GM21447 (cell line): ENCODE measurements around the gene THEM4.

Experiments used
- ATAC-seq: cut with Tn5 transposase; IDR thresholded peaks from one replicate; pipeline ENCODE4 v1.9.1; 2021; ENCODE audit not compliant: unreplicated experiment

THEM4 gene

GRCh38 chr1:151839082-151839412 lies 70.3 kb downstream of the THEM4 start:
- no peak for ATAC-seq

- no peak for ATAC-seq
These were observed 70.9 kb downstream of the THEM4 start for GRCh38 chr1:151838222-151839081.

- ATAC-seq, result no peak
These were observed 71.5 kb downstream of the THEM4 start for GRCh38 chr1:151837884-151838221.

- no peak for ATAC-seq
These were observed 72.1 kb downstream of the THEM4 start for GRCh38 chr1:151837197-151837596.

- no peak for ATAC-seq
These were observed 73.7 kb downstream of the THEM4 start for GRCh38 chr1:151835596-151835995.

GRCh38 chr1:151834239-151834638 lies 75.1 kb downstream of the THEM4 start:
- ATAC-seq, result no peak

- no peak for ATAC-seq
These were observed 76.0 kb downstream of the THEM4 start for GRCh38 chr1:151833172-151833900.

- no peak for ATAC-seq
These were observed 76.9 kb downstream of the THEM4 start for GRCh38 chr1:151832318-151832980.

GRCh38 chr1:151831605-151832004 lies 77.7 kb downstream of the THEM4 start, which contains the start of gene RORC:
RORC (minus strand) TSS chr1:151831802; CDS start chr1:151831764, 38 bp downstream.
- ATAC-seq, result no peak

- ATAC-seq, result no peak
These were observed 78.1 kb downstream of the THEM4 start for GRCh38 chr1:151831256-151831591.

GRCh38 chr1:151830055-151830454 lies 79.3 kb downstream of the THEM4 start:
- ATAC-seq, result no peak

GRCh38 chr1:151829352-151830046 lies 79.8 kb downstream of the THEM4 start:
- ATAC-seq, result no peak

GRCh38 chr1:151828921-151829320 lies 80.4 kb downstream of the THEM4 start:
- no peak for ATAC-seq

- ATAC-seq, result no peak
These were observed 81.5 kb downstream of the THEM4 start for GRCh38 chr1:151827853-151828252.

GRCh38 chr1:151825751-151826660 lies 83.3 kb downstream of the THEM4 start:
- ATAC-seq, result no peak

GRCh38 chr1:151825204-151825603 lies 84.1 kb downstream of the THEM4 start:
- no peak for ATAC-seq
